ENCODE measurements around the gene TMIGD1.

The TMIGD1 gene

GRCh38 chr17:30332057-30332542 is 1.8 kb downstream of the TMIGD1 start:
- no peak for DNase-seq (ENCODE audit: low spot score)

- DNase-seq (ENCODE audit: low spot score): no peak
These were observed 7.0 kb downstream of the TMIGD1 start for GRCh38 chr17:30326809-30327208.

GRCh38 chr17:30324723-30325122 is 9.1 kb downstream of the TMIGD1 start:
- no peak for DNase-seq (ENCODE audit: low spot score)

- DNase-seq (ENCODE audit: low spot score): no peak
These were observed 9.9 kb downstream of the TMIGD1 start for GRCh38 chr17:30323895-30324319.

- DNase-seq (ENCODE audit: low spot score): no peak
These were observed 10.5 kb downstream of the TMIGD1 start for GRCh38 chr17:30323262-30323894.

- no peak for DNase-seq (ENCODE audit: low spot score)
These were observed 12.5 kb downstream of the TMIGD1 start for GRCh38 chr17:30321314-30321713.

- no peak for DNase-seq (ENCODE audit: low spot score)
These were observed 15.7 kb downstream of the TMIGD1 start for GRCh38 chr17:30318155-30318554.

- DNase-seq (ENCODE audit: low spot score): no peak
These were observed 17.1 kb downstream of the TMIGD1 start for GRCh38 chr17:30316736-30317135.

- DNase-seq (ENCODE audit: low spot score): no peak
These were observed 18.8 kb downstream of the TMIGD1 start for GRCh38 chr17:30315106-30315505.

GRCh38 chr17:30314474-30314873 is 19.4 kb downstream of the TMIGD1 start:
- DNase-seq (ENCODE audit: low spot score): no peak

GRCh38 chr17:30312226-30312625 is 21.6 kb downstream of the TMIGD1 start:
- no peak for DNase-seq (ENCODE audit: low spot score)

GRCh38 chr17:30310562-30310961 is 23.3 kb downstream of the TMIGD1 start:
- no peak for DNase-seq (ENCODE audit: low spot score)

GRCh38 chr17:30309591-30309990 is 24.3 kb downstream of the TMIGD1 start:
- DNase-seq (ENCODE audit: low spot score): no peak

GRCh38 chr17:30308406-30308805 is 25.5 kb downstream of the TMIGD1 start:
- no peak for DNase-seq (ENCODE audit: low spot score)

GRCh38 chr17:30304778-30305177 is 29.1 kb downstream of the TMIGD1 start:
- no peak for DNase-seq (ENCODE audit: low spot score)

GRCh38 chr17:30302241-30302640 is 31.6 kb downstream of the TMIGD1 start:
- DNase-seq (ENCODE audit: low spot score): no peak

GRCh38 chr17:30300818-30301217 is 33.0 kb downstream of the TMIGD1 start:
- no peak for DNase-seq (ENCODE audit: low spot score)

- no peak for DNase-seq (ENCODE audit: low spot score)
These were observed 34.9 kb downstream of the TMIGD1 start for GRCh38 chr17:30299000-30299399.

GRCh38 chr17:30297715-30298114 is 36.1 kb downstream of the TMIGD1 start:
- no peak for DNase-seq (ENCODE audit: low spot score)

GRCh38 chr17:30296499-30297080 is 37.3 kb downstream of the TMIGD1 start:
- DNase-seq (ENCODE audit: low spot score): no peak

GRCh38 chr17:30292286-30292858 is 41.5 kb downstream of the TMIGD1 start:
- no peak for DNase-seq (ENCODE audit: low spot score)

GRCh38 chr17:30291543-30292285 is 42.1 kb downstream of the TMIGD1 start, which contains the start of gene BLMH:
Gene BLMH (minus strand): TSS chr17:30291944. CDS start chr17:30291819, 125 bp downstream.
- peak; percentile 54 for DNase-seq (ENCODE audit: low spot score)

Data from hematopoietic multipotent progenitor cell treated with erythropoietin and hydrocortisone succinate and interleukin-3 and kit ligand, for 15 days (in vitro differentiated cells).